ENCODE results near the gene MAST1. TPM values are rescaled to one million over a fixed set of nuclear protein-coding genes. Genes with fewer than 3 reads are reported as not detected.
A peak's percentile ranks its signal among the peaks of the same experiment; 100 is the strongest.

The MAST1 gene
- total and polyA plus RNA-seq, 2 donors (not counting 1 experiment from before 2014, with no cell fraction given) = 0.39 to 1.1 TPM

DNA sequence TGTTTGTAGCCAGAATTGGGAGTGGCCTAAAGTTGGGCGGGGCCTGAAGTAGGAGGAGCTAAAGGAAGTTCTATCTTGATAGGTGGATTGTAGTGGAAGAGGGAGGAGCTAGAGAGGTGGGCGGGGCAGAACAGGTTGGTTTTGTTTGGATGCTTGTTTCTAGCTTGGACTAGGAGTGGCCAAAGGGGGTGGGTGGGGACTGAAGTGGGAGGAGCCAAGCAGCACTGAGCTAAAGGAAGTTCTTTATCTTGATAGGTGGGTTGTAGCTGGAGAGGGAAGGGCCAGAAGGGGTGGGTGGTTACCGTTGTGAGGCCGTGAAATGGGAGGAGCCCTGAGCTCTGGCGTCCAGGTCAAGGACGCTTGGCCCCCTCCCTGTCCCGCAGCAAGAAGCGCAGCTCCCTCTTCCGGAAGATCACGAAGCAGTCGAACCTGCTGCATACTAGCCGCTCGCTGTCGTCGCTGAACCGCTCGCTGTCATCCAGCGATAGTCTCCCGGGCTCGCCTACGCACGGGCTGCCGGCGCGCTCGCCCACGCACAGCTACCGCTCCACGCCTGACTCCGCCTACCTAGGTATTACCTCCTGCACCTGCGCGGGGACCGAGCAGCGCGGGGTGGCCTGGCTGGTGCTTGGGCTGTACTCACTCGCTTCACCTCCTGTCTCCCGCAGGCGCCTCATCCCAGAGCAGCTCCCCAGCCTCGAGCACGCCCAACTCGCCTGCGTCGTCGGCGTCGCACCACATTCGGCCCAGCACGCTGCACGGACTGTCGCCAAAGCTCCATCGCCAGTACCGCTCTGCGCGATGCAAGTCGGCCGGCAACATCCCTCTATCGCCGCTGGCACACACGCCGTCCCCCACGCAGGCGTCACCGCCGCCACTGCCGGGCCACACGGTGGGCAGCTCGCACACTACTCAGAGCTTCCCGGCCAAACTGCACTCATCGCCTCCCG lies 34.9 kb downstream of the MAST1 start:
- H3K79me2 ChIP-seq (ENCODE audit: control insufficient read depth, insufficient read depth, low read length) = peaks cover 4% of the 10 kb centered on the region
- peaks cover 0 to 23% of the 10 kb centered on the region in 2 experiments for H3K36me3 ChIP-seq (replicated peaks in 1 of 2; ENCODE audit: control extremely low read depth in 1 of 2, control insufficient read depth in 1 of 2, extremely low read depth in 1 of 2, insufficient read depth in 2 of 2, low read length in 1 of 2)
- H3K27me3 ChIP-seq (replicated peaks in 1 of 4; ENCODE audit: control extremely low read depth in 1 of 4, control insufficient read depth in 3 of 4, insufficient read depth in 4 of 4, low read length in 3 of 4) = no peaks in the 10 kb centered on the region
- H3K27ac ChIP-seq (ENCODE audit: low read length in 2 of 2) = no peak overlapping the region
- Mint-ChIP-seq H3K27ac (no peak overlapping the region), H3K4me3 (peak overlapping the region; percentile 34), H3K4me1 (no peaks in the 10 kb centered on the region), H3K9me3 (ENCODE audit: insufficient read depth) (peaks cover 4% of the 10 kb centered on the region), H3K27me3 (no peaks in the 10 kb centered on the region)
- H3K4me2 ChIP-seq (replicated peaks; ENCODE audit: low read depth, low read length, poor library complexity, severe bottlenecking) = peak overlapping the region; percentile 52
- DNase-seq = peak; percentile 69
- ATAC-seq (ENCODE audit: low read depth) = peak; percentile 72
- CTCF ChIA-PET = interaction anchor here (0.5 to 1.0 kb wide), 5 partner anchors 11 to 1674 kb away, joined by 3 to 4 read pairs (median 3); partner anchors contain the start of gene DHPS
- H2AFZ ChIP-seq (ENCODE audit: insufficient read depth, low read depth, low read length, poor library complexity, severe bottlenecking) = peak overlapping the region; percentile 22
- WGBS (ENCODE audit: insufficient coverage) = 89% methylated on average over 70 of the region's 70 CpGs
- POLR2A ChIA-PET = interaction anchor here (0.6 to 0.7 kb wide), 2 partner anchors 53 to 1264 kb away, joined by 3 read pairs; no protein-coding TSS in a partner anchor
- H3K4me3 ChIP-seq (ENCODE audit: control extremely low read depth in 1 of 5, extremely low read depth in 1 of 5, insufficient read depth in 1 of 5, low read depth in 2 of 5, low read length in 4 of 5) = peak overlapping the region in 2 of 5 experiments; percentile 34
- peak overlapping the region; percentile 7 for H3K9ac ChIP-seq (ENCODE audit: low read length)
- H4K20me1 ChIP-seq (ENCODE audit: control insufficient read depth, insufficient read depth, low read length, poor library complexity, severe bottlenecking) = no peaks in the 10 kb centered on the region
- H3K9me3 ChIP-seq (ENCODE audit: control extremely low read depth in 1 of 3, control insufficient read depth in 2 of 3, insufficient read depth in 1 of 3, low read length in 2 of 3) = peaks cover 0 to 19% (median 0%) of the 10 kb centered on the region in 3 donors
- intact Hi-C loops (cut with micrococcal nuclease) = no loop called here
- no peaks in the 10 kb centered on the region for H3K4me1 ChIP-seq (ENCODE audit: control insufficient read depth in 2 of 2, insufficient read depth in 2 of 2, low read length in 2 of 2)
- no peak for TF ChIP-seq EZH2 (IDR thresholded peaks at IDR 0.05; ENCODE audit: borderline replicate concordance, insufficient read depth, low read depth, low read length, poor library complexity, severe bottlenecking)

DNA sequence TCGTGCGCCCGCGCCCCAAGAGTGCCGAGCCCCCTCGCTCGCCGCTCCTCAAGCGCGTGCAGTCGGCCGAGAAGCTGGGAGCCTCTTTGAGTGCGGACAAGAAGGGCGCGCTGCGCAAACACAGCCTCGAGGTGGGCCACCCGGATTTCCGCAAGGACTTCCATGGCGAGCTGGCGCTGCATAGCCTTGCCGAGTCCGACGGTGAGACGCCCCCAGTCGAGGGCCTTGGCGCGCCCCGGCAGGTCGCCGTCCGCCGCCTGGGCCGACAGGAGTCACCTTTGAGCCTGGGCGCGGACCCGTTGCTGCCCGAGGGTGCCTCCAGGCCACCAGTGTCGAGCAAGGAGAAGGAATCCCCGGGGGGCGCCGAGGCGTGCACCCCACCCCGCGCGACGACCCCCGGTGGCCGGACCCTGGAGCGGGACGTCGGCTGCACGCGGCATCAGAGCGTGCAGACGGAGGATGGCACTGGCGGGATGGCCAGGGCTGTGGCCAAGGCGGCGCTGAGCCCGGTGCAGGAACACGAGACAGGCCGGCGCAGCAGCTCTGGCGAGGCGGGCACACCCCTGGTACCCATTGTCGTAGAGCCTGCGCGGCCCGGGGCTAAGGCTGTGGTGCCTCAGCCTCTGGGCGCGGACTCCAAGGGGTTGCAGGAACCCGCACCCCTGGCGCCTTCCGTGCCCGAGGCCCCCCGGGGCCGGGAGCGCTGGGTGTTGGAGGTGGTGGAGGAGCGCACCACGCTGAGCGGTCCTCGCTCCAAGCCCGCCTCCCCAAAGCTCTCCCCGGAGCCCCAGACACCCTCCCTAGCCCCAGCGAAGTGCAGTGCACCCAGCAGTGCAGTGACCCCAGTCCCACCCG lies 35.8 kb downstream of the MAST1 start:
- intact Hi-C loops (cut with micrococcal nuclease) = no loop called here
- Mint-ChIP-seq H3K4me3 (no peak overlapping the region), H3K27ac (no peak overlapping the region), H3K4me1 (no peaks in the 10 kb centered on the region), H3K27me3 (no peaks in the 10 kb centered on the region), H3K9me3 (ENCODE audit: insufficient read depth) (peaks cover 4% of the 10 kb centered on the region)
- CTCF ChIA-PET = interaction anchor here (1.0 kb wide), 1 partner anchor 11 kb away, joined by 3 read pairs; no protein-coding TSS in a partner anchor
- Histone ChIP-seq H3K9ac (ENCODE audit: low read length) (no peak overlapping the region), H3K79me2 (ENCODE audit: control insufficient read depth, insufficient read depth, low read length) (peaks cover 7% of the 10 kb centered on the region), H3K36me3 (replicated peaks in 1 of 2; ENCODE audit: control extremely low read depth in 1 of 2, control insufficient read depth in 1 of 2, extremely low read depth in 1 of 2, insufficient read depth in 2 of 2, low read length in 1 of 2) (peaks cover 0 to 28% of the 10 kb centered on the region in 2 experiments), H3K27me3 (replicated peaks in 1 of 4; ENCODE audit: control extremely low read depth in 1 of 4, control insufficient read depth in 3 of 4, insufficient read depth in 4 of 4, low read length in 3 of 4) (no peaks in the 10 kb centered on the region), H3K4me3 (ENCODE audit: control extremely low read depth in 1 of 5, extremely low read depth in 1 of 5, insufficient read depth in 1 of 5, low read depth in 2 of 5, low read length in 4 of 5) (peak overlapping the region in 1 of 5 experiments; percentile 34), H3K9me3 (ENCODE audit: control extremely low read depth in 1 of 3, control insufficient read depth in 2 of 3, insufficient read depth in 1 of 3, low read length in 2 of 3) (peaks cover 0 to 19% (median 0%) of the 10 kb centered on the region in 3 donors), H3K4me2 (replicated peaks; ENCODE audit: low read depth, low read length, poor library complexity, severe bottlenecking) (peak overlapping the region; percentile 52), H2AFZ (ENCODE audit: insufficient read depth, low read depth, low read length, poor library complexity, severe bottlenecking) (no peak overlapping the region), H4K20me1 (ENCODE audit: control insufficient read depth, insufficient read depth, low read length, poor library complexity, severe bottlenecking) (no peaks in the 10 kb centered on the region), H3K4me1 (ENCODE audit: control insufficient read depth in 2 of 2, insufficient read depth in 2 of 2, low read length in 2 of 2) (no peaks in the 10 kb centered on the region), H3K27ac (ENCODE audit: low read length in 2 of 2) (no peak overlapping the region)
- WGBS (ENCODE audit: insufficient coverage) = 97% methylated on average over 73 of the region's 86 CpGs
- TF ChIP-seq, protein P1, sequence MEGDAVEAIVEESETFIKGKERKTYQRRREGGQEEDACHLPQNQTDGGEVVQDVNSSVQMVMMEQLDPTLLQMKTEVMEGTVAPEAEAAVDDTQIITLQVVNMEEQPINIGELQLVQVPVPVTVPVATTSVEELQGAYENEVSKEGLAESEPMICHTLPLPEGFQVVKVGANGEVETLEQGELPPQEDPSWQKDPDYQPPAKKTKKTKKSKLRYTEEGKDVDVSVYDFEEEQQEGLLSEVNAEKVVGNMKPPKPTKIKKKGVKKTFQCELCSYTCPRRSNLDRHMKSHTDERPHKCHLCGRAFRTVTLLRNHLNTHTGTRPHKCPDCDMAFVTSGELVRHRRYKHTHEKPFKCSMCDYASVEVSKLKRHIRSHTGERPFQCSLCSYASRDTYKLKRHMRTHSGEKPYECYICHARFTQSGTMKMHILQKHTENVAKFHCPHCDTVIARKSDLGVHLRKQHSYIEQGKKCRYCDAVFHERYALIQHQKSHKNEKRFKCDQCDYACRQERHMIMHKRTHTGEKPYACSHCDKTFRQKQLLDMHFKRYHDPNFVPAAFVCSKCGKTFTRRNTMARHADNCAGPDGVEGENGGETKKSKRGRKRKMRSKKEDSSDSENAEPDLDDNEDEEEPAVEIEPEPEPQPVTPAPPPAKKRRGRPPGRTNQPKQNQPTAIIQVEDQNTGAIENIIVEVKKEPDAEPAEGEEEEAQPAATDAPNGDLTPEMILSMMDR (IDR thresholded peaks at IDR 0.05) = no peak
- no peak for TF ChIP-seq EZH2 (IDR thresholded peaks at IDR 0.05; ENCODE audit: borderline replicate concordance, insufficient read depth, low read depth, low read length, poor library complexity, severe bottlenecking)
- DNase-seq (peak; percentile 25), ATAC-seq (ENCODE audit: low read depth) (no peak)
- POLR2A ChIA-PET = interaction anchor here (0.5 kb wide), 1 partner anchor 126 kb away, joined by 3 read pairs; no protein-coding TSS in a partner anchor
